IPS DF 4.7 (cell line): ENCODE data around the gene IL13.

Source experiments
- DNase-seq: peaks from one replicate; pipeline ENCODE4 v3.0.0-alpha.2; 2013; ENCODE audit warnings: low spot score; ENCODE audit errors: extremely low read depth

IL13 gene

DNA sequence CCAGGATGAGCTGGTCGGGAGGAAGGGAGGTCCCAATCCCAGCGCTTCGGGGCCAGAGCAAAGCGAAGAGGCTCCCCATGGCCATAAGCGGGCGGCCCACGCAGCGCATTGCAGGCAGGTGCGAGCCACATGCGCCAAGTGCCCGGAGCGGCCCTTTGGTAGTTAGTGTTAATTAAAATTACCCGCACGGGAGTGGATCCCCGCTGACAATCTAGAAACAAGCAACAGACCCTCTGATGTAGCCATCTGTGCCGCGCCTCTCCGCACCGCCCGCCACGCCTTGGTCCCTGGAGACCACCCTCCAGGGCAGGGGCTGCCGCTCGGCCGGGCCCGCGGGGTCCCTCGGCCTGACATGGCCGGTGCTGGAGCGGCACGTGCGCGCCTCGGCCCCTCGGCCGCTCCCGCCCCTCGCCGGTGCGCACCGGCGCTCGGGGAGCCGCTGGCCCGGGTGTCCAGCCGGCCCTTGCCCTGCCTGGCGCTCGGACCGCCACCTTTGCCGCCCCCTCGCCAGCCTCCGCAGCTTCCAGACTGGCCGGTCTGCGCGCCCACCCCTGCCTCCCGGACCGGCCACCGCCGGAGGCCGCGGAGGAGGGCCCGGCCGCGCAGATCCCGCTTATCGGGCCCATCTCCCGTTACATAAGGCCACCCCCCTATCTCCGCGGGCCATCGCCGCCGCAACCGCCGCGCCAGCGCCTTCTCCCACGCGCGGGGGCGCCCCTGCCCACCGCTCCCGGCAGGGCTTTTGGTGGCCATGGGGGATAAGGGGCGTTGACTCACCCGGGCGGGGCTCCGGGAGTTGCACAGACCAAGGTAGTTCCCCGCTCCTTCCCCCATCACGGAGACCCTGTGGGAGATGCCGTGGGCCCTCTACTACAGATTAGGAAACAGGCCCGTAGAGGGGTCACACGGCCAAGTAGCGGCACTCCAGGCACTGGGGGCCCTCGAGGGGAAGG lies 1.9 kb upstream of the IL13 start:
- no peak for DNase-seq

DNA sequence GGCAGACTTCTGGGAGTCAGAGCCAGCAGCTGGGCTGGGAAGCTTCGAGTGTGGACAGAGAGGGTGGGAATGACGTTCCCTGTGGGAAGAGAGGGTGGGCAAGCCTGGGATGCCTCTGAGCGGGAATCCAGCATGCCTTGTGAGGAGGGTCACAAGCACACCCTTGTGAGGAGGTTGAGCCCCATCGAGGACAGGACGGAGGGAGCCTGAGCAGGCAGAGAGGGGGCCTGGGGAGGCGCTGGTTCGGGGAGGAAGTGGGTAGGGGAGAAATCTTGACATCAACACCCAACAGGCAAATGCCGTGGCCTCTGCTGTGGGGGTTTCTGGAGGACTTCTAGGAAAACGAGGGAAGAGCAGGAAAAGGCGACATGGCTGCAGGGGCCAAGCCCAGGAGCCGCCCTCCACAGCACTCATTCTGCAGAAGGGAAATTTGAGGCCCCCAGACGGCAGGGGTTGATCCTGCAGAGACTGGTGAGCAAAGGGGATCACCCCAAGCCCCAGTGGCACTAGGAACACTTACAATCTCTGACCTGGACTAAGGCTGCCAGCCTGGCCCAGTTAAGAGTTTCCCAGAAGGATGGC lies 1.1 kb upstream of the IL13 start:
- DNase-seq: no peak

DNA sequence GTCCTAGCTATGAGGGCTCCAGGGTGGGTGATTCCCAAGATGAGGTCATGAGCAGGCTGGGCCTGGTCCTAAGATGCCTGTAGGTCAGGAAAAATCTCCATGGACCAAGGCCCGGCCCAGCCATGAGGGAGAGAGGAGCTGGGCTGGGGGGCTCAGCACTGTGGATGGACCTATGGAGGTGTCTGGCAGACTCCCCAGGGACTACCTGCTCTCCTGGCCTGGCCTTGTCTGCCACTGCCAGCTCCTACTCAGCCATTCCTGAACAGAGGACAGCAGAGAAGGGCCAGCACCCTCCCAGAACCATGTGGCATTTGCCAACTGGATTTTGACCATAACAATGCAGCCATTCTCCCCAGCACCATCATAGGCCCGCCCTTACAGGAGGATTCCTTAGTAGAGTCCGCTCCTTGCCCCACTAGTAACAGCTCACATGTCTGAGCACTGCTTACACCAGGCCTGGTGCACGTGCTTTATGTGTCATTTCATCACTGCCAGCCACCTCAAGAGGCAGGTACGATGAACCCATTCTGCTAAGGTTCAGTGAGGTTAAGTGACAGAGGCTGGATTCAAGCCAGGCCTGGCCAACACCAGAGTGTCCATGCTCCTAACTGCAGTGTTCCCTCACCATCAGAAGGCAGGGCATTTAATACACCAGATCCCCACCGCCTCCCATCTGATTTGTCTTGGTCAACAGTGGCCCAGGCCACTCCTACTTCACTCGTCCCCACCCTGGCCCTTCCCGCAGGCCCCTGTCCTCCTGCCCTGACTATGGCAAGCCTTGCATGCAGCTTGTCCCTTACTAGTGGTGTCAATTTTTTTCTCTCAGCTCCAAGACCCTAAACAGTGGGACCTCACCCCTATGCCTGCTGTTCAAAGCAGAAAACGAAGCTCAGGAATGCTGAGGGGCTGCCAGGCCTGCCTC lies 669 bp downstream of the IL13 start:
- DNase-seq: no peak

DNA sequence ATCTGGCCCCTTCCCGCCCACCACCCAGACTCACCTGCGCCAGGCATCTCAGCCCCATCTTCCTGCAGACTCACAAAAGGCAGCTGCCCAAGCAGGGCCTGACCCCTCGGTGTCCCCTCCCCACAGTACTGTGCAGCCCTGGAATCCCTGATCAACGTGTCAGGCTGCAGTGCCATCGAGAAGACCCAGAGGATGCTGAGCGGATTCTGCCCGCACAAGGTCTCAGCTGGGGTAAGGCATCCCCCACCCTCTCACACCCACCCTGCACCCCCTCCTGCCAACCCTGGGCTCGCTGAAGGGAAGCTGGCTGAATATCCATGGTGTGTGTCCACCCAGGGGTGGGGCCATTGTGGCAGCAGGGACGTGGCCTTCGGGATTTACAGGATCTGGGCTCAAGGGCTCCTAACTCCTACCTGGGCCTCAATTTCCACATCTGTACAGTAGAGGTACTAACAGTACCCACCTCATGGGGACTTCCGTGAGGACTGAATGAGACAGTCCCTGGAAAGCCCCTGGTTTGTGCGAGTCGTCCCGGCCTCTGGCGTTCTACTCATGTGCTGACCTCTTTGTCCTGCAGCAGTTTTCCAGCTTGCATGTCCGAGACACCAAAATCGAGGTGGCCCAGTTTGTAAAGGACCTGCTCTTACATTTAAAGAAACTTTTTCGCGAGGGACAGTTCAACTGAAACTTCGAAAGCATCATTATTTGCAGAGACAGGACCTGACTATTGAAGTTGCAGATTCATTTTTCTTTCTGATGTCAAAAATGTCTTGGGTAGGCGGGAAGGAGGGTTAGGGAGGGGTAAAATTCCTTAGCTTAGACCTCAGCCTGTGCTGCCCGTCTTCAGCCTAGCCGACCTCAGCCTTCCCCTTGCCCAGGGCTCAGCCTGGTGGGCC lies 1.9 kb downstream of the IL13 start:
- no peak for DNase-seq

DNA sequence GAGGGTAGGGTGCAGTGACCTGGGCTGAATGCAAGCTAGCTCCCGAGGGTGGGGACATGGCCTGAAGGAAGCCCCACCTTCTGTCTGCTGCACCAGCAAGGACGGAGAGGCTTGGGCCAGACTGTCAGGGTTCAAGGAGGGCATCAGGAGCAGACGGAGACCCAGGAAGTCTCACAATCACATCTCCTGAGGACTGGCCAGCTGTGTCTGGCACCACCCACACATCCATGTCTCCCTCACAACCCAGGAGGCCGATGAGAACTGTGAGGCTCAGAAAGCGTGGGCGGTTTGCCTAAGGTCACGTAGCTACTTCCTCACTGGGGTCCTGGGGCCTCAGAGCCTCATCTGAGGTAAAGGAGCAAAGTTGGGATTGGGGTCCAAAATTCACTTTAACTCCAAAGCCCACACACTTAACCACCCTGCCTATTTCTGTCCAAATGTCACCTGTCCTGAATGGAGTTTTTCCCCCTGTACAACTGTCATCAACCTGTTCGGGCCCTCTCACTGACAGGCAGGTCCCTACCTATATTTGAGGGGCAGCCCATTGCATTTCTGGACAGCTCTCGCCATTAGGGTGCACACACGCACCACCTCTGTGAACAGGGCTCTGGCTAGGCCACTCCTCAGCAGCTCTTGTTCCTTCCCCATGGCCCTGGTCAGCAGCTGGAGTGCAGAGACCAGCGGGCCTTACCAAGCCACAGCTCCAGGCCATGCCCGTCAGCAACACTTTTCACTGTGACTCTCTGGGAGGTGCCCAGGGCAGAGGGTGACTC lies 3.4 kb downstream of the IL13 start:
- DNase-seq: no peak

DNA sequence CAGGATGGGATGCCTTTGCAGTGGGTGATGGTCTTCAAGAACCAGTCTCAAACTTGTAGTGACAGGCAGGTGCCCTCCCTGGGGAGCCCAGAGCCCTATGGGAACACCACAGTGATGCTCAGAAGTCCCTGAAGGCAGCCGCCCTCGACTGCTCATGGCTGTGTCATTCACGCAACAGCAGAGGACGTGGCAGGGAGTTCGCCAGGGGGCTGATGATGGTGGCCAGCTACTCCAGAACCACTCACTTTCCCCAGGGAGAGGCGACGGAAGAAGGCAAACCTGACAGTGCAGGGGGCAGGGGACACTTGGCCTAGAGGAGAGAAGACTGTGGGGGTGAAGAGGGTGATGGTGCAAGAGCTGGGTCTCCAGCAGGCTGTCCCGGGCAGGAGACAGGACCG lies 4.0 kb downstream of the IL13 start:
- no peak for DNase-seq

DNA sequence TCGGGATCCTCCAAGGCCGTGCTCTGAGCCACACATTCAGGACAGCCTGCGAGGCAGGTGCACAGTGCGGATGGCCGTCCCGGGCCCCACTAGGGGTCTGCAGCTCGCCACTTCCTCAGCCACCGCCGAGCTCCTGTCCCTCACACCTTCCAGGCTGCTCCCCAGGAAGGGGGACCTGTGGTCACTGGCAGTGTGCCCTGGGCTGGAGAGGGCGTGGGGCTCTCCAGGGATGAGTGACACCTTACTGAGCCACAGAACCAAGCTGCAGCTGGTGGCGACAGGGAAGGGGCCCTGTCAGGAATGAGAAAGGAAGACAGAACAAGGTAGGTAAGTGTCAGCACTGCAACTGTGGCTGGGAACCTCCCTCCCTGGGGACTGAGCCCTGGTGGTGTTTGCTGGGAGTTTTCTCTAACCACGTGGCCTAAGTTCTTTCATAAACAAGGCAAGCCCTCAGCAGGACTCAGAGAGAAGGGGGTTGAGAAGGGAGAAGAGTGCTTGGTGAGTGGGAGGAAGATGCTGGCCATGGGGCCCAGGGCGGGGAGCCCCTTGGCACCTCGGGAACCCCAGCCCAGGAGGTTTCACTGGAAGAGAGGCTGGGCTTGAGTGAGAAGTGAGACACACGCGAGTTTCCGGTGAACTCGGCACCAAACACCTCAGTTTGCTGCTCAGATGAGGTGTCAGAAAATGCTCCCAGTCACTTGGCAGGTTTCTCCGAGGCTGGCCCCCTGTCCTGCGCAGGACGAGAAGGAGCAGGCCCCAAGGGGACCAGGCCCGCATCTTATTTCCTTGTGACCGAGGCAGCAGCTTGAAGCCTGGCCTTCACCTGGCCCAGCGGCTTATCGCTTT lies 5.2 kb downstream of the IL13 start:
- no peak for DNase-seq

DNA sequence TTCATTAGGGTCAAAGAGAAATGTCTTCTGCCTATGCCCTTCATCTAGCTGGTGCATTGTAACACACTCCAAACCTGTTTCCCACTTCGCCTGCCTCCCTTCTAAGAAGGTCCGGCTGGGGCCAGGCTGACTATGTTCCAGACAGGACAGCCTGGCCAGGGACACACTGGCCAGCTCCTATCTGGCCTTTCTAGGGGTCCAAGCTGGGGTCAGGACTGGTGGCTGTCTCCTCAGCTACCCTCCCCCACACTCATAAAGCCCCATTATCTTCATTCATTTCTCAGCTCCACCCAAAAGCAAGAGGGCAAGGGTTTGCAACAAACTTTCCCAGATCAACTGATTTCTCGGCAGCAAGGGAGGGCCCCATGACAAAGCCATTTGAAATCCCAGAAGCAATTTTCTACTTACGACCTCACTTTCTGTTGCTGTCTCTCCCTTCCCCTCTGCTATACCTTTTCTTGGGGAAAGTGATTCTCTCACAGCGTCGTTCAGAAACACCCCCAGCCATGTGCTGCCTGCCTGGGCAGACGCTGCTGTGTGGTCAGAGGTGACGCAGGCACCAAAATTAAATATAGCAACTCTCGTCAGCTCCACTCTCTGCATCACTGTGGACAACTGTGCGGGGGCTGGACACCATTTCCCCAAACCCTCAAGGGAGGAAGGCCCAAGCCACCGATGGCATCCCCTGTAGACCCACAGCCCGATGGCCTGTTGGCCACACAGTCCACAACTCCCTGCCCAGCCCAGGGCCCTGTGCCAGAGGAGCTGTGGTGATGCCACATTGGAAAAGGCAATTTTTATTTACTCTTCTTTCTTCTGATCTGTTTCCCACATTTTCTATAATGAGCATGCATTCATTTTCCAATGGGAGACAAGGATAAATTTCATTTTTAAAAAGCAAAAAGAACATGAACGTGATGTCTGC lies 6.1 kb downstream of the IL13 start:
- no peak for DNase-seq

DNA sequence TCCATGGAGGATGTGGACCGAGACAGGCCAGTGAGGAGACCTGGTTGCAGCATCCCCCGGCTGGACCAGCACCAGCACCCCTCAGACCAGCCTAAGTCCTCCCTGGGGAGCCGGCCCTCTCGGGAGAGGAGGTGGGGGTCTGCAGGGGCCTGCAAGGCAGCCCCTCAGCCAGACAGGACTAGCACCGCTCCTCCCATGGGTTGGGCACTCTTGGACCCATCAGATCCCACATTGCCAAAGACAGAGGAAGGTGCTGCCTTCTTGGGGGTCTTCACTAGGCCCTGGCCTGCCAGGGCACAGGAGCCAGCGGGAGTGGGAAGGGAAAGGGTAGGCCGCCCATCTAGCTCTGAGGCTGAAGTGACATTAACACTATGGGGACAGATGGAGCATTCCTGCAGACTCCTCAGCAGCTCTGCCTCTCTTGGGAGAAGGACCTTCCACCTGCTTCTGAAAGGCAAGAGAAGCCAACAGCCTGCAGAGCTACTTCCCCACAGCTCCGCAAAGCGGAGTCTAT lies 6.8 kb downstream of the IL13 start:
- DNase-seq: no peak

DNA sequence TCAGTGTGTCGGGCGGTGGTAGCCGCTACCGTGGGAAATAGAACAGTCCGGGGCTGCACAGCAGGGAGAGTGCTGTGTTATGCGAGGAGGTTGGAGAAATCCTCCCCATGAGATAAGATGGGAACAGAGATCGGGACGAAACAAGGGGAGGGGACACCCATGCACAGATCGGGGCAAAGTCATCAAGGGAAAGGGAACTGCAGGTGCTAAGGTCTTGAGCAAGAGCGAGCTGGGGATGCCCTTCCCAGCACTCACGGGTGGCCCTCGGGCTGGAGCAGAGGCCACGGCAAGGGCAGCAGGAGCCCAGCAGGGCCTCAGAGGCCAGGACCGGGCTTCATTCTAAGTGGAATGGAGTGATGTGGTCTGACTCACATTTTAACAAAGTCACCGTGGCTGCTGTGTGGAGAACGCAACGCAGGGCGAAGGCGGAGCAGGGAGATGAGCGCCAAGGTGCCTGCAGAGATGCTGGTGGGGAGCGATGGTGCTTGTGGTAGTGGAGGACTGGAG lies 7.7 kb downstream of the IL13 start:
- DNase-seq: no peak

DNA sequence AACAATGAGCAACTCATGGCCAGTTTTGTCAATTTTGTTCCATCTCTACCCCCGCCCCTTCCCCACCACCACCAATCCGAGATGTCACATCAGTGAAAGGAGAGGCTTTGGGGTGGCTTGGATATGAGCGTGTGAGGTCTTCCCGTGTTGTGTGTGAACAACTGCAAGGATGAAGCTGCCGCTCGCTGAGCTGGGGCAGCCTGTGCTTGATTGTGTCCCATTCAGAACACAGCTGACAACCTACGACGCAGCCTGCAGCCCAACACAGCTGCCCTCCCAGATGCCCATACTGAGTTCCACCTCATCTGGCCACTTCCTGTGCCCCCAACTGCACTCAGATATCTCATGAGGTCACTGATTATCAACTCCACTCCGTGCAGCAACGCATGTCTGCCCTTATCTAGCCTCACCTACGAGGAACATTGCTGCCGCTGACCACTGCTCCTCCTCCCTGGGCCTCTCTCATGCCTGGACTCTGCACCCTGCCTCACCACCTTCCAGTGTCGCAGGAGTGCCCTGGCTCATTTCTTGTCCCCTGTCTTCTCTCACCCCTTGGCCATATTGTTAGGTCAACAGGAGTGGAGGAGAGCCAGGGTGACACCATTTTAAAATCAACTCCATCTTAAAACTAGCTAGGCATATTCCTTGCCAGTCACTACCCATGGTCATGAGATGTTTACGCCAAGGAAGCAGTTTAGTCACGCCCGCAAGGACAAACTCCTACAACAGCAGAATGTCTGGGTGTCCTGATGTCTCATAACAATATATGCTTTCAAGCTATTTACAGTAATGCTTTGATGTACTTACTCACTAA lies 8.5 kb downstream of the IL13 start:
- no peak for DNase-seq

DNA sequence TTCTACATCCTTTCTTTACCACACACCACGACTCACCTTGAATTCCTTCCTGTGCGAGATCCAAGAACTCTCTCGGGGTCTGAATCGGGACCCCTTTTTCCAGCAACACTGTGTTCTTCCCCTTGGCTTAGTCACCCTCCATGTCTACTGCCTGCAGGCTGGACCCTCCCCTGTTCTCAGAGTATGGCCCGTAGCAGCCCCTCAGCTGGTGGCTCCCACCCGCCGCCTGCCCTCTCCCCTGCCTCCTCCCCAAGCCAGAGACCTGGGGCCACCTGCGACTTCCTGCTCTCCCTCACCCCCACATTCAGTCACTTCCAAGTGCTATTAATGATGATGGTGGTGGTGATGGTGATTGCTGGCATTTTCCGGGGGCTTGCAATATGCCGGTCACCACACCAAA lies 9.3 kb downstream of the IL13 start:
- no peak for DNase-seq

DNA sequence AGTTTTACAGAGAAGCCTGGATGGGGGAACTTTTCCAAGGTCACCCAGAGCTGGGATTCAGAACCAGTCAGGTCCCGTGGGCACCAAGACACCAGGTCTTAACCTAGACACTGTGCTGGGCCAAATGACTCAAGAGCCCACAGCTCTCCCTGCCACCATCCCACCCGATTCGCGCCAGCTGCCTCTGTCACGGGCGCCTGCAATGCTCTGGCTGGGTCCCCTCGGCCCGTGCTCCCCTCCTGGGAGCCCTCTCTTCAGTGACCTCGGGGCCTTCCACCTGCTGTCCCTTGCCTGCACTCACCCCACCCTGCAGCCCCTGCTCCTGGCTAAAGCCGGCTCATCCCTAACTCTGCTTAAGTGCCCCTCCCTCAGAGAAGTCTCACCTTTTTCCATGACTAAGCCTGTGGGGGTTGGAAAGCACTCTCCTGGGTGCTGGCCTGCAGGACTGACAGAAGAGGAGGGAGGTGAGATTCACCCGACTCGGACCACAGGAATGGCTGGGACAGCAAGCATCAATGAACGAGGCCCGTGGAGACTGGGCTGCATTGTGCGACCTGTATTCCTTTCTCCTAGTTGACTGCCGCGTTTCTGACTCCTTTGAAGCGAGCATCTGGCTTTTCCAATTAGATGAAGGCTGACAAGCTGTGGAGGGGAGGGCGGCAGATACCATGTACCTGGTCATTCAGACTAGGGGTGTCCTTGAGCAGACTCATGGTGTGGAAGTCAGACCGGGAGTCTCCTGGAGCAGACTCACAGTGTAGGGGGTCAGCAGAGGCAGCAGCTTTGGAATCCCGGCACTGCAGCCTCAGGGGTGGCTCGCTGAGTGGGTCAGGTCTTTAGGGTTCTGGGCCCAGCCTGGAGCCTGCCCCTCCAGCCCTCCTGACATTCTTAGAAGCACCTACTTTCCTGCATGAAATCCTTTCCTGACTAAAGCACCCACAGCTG lies 10.1 kb downstream of the IL13 start:
- DNase-seq: no peak

DNA sequence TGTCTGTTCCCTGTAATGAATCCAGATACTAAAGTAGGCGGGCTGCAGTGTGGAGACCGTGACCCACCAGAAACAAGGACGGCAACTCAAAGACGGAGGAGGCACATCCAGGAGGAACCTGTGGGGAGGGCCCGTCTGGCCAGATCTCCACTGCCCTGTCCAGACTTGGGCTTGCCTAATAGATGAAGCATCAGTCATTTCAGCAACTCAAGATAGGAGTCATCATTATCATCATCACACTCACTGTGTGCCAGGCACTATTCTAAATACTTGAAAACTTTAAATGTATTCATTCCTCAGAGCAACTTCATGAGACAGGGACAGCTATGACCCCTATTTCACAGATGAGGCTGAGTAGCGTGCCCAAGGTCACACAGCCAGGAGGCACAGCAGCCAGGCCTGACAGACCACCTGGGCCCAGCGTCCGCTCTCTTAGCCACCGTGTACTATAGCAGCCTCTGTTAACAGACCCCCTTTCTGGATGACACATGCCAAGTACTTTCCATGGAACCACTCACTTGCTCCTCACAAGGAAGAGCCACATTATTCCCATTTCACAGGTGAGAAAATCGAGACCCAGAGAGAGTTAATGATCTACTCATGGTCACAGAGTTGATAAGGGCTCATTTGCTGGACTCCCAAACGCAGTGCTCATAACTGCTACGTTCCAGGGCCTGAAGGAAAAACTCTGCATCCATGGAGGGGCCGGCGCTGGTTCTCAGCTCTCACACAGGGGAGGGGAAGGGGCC lies 10.9 kb downstream of the IL13 start:
- DNase-seq: no peak

DNA sequence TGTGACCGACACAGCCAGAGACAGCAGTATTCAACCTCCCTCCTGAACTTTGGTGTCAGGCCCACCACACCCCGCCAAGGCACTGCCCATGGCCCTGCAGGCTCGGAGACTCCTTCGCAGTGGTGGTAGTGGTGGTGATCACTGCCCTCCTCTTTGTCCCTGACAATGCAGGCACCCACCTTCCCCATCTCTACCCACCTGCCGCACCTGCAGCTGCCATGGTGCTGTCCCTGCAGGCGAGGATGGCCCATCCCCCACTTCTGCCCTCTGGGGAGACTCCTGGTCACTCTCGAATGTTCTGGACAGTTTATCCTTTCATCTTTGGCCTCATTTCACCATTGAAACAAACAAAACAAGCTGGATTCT lies 11.5 kb downstream of the IL13 start:
- DNase-seq: no peak
